Liver (tissue), 3 donors: Measurements from ENCODE around the gene CECR2.

ENCODE experiments used
- CTCF ChIP-seq: fragments of 150-350 bp; IDR thresholded peaks from 2 replicates; pipeline ENCODE4 v1.5.1; 2017; ENCODE audit warnings: improper control_type of control experiment, low read depth, low read length; ENCODE audit not compliant: missing input control
- JUND ChIP-seq, 2 donors: IDR thresholded peaks; 2 replicates each; pipeline ENCODE4 v1.6.1; 2016; ENCODE audit warnings: antibody characterized with exemption in 2 of 2
- MAX ChIP-seq: IDR thresholded peaks from 2 replicates; pipeline ENCODE4 v1.6.1; 2016; ENCODE audit warnings: antibody characterized with exemption
- REST ChIP-seq: IDR thresholded peaks from 2 replicates; pipeline ENCODE4 v1.6.1; 2016; ENCODE audit warnings: antibody characterized with exemption, mild to moderate bottlenecking
- TAF1 ChIP-seq: conservative IDR thresholded peaks from 2 replicates; pipeline ENCODE4 v1.6.1; 2016; ENCODE audit warnings: antibody characterized with exemption, mild to moderate bottlenecking
- donor health status: healthy.
- donor health status: healthy.

- TF ChIP-seq CTCF (no peak), REST (no peak), JUND (IDR thresholded peaks at IDR 0.05) (no peak), MAX (no peak), TAF1 (no peak)
These were observed 144.4 kb downstream of the CECR2 start for GRCh38 chr22:17513612-17514011.
